ENCODE data around the gene C11orf58.

Gene C11orf58

GRCh38 chr11:16805938-16806337, 67.5 kb downstream of the C11orf58 start:
- DNase-seq = no peak

- DNase-seq = no peak
Measured at GRCh38 chr11:16806791-16807190, 68.3 kb downstream of the C11orf58 start.

DNA sequence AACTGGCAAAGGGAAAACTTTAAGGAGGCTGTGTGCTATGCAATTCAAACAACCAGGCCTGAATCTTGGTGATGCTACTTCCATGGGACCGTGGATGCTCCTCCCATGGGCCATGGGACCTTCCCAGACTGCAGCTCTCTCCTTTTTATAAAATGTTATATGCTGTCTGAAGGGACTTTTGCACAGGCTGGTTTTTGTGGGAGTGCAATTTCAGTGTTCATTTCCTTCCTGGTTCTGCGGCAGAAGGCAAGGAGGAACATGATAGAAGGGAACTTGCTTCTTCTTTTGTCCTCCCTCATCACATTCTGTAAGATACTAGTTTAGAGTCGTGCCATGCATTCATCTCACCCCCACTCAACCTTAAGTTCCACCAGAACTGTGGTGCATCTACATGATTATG, 68.9 kb downstream of the C11orf58 start:
- DNase-seq = no peak
